Breast epithelium (tissue), 4 donors: ENCODE measurements around the gene RNF14. TPM values are rescaled to one million over a fixed set of nuclear protein-coding genes. Genes with fewer than 3 reads are reported as not detected.
"Not testable (repeated sequence)": the region's sequence is repeated elsewhere in the genome, so short reads cannot be mapped to it uniquely, and the experiment has no call there.

Experiments
- DNase-seq, 2 donors: peaks; one replicate each; pipeline ENCODE4 v3.0.0-alpha.2; 2019; ENCODE audit warnings: low spot score in 2 of 2
- H3K27ac ChIP-seq, 2 donors: fragments of 200-600 bp; sonication (generic) in 1 of 2; one replicate each; pipeline ENCODE4 v1.5.1; 2016 to 2019; ENCODE audit warnings: mild to moderate bottlenecking in 1 of 2
- H3K27me3 ChIP-seq, 2 donors: fragments of 200-600 bp; sonication (generic) in 1 of 2; one replicate each; pipeline versions ENCODE4 v1.5.1 to v1.6.0; 2017 to 2019; ENCODE audit warnings: control low read depth in 1 of 2, mild to moderate bottlenecking in 1 of 2
- H3K36me3 ChIP-seq: fragments of 200-600 bp; one replicate; pipeline ENCODE4 v1.5.1; 2019
- H3K4me1 ChIP-seq, 2 donors: fragments of 200-600 bp; sonication (generic); one replicate each; pipeline ENCODE4 v1.5.1; 2016 to 2019; ENCODE audit warnings: control low read depth in 1 of 2
- H3K4me3 ChIP-seq, 3 donors: fragments of 200-600 bp; sonication (generic); 1 replicate in 2 of 3; 2 replicates in 1 of 3; pipeline ENCODE4 v1.5.1; 2016 to 2019; ENCODE audit warnings: mild to moderate bottlenecking in 3 of 3, moderate library complexity in 2 of 3
- H3K9me3 ChIP-seq, 2 donors: fragments of 200-600 bp; sonication (generic) in 1 of 2; one replicate each; pipeline ENCODE4 v1.5.1; 2016 to 2019; ENCODE audit warnings: control low read depth in 1 of 2
- POLR2A ChIP-seq: fragments of 450-650 bp; IDR thresholded peaks from one replicate; pipeline ENCODE4 v1.6.1; 2016; ENCODE audit warnings: antibody characterized with exemption, mild to moderate bottlenecking, moderate library complexity
- POLR2AphosphoS5 ChIP-seq, 3 donors: sonication (generic); formaldehyde crosslinking; IDR thresholded peaks; one replicate each; pipeline ENCODE4 v1.6.1; 2017; ENCODE audit warnings: antibody characterized with exemption in 3 of 3
- intact Hi-C: fragments of 100-400 bp; cut with DNase I; formaldehyde crosslinking; loops from one replicate; pipeline ENCODE4 v1.15.1; 2023; ENCODE audit warnings: low total_unique reads
- total RNA-seq, 3 donors: library from RNA; depleted of rRNA; stranded (reverse); fragments of >200 nt; gene quantifications; one replicate each; pipeline ENCODE4 v1.1.0, GENCODE V29; 2016
- TF ChIP-seq, protein P1 (sequence below), 3 donors: fragments of 450-650 bp; IDR thresholded peaks; one replicate each; pipeline ENCODE4 v1.5.1; 2016 to 2017; ENCODE audit warnings: antibody characterized with exemption in 3 of 3, mild to moderate bottlenecking in 3 of 3, moderate library complexity in 3 of 3

Gene RNF14
- total RNA-seq, 3 donors from 2014 or later: 43.9 to 80.2 (median 60.6) TPM

DNA sequence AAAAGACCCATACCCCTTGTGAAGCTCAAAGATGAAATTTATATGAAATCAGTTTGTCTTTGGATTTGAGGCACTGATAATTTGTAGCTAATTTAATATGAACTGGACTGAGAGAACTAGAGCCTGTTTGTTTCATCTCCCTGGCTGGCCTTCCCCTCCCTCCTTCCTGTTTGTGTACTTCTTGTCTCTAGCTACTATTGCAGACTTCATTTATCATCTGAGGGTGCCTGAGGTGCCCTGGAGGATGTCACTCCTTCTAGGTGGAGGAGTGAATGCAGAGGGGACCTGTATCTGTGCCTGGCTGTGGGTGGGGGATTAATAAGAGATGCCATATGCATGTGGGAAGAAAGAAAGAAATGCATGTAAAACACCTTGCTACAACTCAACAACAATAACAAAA, 66.1 kb downstream of the RNF14 start:
- intact Hi-C loops: no loop called here
- TF ChIP-seq POLR2A: no peak
- TF ChIP-seq, protein P1, sequence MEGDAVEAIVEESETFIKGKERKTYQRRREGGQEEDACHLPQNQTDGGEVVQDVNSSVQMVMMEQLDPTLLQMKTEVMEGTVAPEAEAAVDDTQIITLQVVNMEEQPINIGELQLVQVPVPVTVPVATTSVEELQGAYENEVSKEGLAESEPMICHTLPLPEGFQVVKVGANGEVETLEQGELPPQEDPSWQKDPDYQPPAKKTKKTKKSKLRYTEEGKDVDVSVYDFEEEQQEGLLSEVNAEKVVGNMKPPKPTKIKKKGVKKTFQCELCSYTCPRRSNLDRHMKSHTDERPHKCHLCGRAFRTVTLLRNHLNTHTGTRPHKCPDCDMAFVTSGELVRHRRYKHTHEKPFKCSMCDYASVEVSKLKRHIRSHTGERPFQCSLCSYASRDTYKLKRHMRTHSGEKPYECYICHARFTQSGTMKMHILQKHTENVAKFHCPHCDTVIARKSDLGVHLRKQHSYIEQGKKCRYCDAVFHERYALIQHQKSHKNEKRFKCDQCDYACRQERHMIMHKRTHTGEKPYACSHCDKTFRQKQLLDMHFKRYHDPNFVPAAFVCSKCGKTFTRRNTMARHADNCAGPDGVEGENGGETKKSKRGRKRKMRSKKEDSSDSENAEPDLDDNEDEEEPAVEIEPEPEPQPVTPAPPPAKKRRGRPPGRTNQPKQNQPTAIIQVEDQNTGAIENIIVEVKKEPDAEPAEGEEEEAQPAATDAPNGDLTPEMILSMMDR (IDR thresholded peaks at IDR 0.05): no peak
- no peak for TF ChIP-seq POLR2AphosphoS5 (IDR thresholded peaks at IDR 0.05)

DNA sequence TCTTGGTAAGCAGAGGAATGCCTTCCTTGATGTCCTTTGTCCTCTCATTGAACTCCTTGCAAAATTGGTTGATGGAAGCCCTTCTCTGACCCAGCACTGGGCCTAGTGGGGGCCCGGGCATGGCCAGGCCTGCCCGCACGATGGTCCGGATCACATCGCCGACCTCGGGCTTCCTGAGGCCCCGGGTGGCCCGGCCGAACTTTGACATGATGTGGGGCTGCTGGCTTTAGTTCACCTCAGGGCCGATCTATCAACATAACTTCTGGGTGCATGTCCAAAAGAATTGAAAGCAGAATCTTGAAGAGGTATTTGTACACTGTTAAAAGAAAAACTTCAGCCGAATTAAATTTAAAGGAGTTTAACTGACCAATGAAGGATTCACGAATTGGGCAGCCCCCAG, 68.0 kb downstream of the RNF14 start:
- TF ChIP-seq, protein P1 (IDR thresholded peaks at IDR 0.05): no peak
- TF ChIP-seq POLR2AphosphoS5 (IDR thresholded peaks at IDR 0.05): no peak
- intact Hi-C loops: no loop called here
- no peaks in the 10 kb centered on the region for H3K9me3 ChIP-seq
- H3K4me3 ChIP-seq: no peak overlapping the region
- no peaks in the 10 kb centered on the region for H3K36me3 ChIP-seq
- no peaks in the 10 kb centered on the region for H3K27me3 ChIP-seq
- H3K27ac ChIP-seq: no peak overlapping the region
- DNase-seq: no peak
- no peaks in the 10 kb centered on the region for H3K4me1 ChIP-seq

More for the DNA sequence above, 66.1 kb downstream of the RNF14 start:
- H3K27ac ChIP-seq: no peak overlapping the region
- no peaks in the 10 kb centered on the region for H3K4me1 ChIP-seq
- no peaks in the 10 kb centered on the region for H3K27me3 ChIP-seq
- H3K9me3 ChIP-seq: no peaks in the 10 kb centered on the region
- no peaks in the 10 kb centered on the region for H3K36me3 ChIP-seq
- H3K4me3 ChIP-seq: no peak overlapping the region
- no peak for DNase-seq

DNA sequence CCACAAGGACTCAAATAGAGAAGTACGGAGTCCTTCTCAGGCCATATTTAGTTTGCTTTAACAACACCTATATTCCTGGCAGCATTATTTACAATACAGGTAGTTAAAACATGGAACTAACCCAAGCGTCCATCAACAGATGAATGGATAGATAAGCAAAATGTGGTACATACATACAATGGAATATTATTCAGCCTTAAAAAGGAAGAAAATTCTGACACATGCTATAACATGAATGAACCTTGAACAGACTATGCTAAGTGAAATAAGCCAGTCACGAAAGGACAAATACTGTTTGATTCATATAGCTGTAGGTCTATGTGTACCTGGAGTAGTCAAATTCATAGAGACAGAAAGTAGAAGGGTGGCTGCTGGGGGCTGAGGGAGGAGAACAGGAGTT, 68.7 kb downstream of the RNF14 start:
- DNase-seq, H3K36me3 ChIP-seq, H3K4me3 ChIP-seq, H3K27ac ChIP-seq, H3K9me3 ChIP-seq, H3K27me3 ChIP-seq, intact Hi-C loops, H3K4me1 ChIP-seq: not testable (repeated sequence)

DNA sequence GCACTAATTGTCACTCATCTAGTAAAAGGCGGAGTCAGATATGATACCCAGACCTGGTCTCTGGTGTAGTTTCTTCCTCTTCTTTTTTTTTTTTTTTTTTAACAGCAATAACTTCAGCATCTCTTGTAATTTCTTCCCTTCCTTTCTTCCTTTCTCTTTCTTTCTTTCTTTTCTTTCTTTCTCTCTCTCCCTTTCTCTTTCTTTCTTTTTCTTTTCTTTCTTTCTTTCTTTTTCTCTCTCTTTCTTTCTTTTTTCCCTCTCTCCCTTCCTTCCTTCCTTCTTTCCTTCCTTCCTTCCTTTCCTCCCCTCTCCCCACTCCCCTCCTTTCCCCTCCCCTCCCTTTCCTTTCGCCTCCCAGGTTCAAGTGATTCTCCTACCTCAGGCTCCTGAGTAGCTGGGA, 69.8 kb downstream of the RNF14 start:
- no peak for DNase-seq
- Histone ChIP-seq H3K27me3 (no peaks in the 10 kb centered on the region), H3K36me3 (no peaks in the 10 kb centered on the region), H3K4me1 (no peaks in the 10 kb centered on the region), H3K27ac (no peak overlapping the region), H3K9me3 (no peaks in the 10 kb centered on the region), H3K4me3 (no peak overlapping the region)
- intact Hi-C loops: no loop called here
- TF ChIP-seq, protein P1 (IDR thresholded peaks at IDR 0.05): no peak
- TF ChIP-seq POLR2AphosphoS5 (IDR thresholded peaks at IDR 0.05): no peak
- no peak for TF ChIP-seq POLR2A

Other genes starting within 250 kb of the RNF14 start
- gene PCDH1, start 90.7 kb upstream of the RNF14 start, total RNA-seq: 10 to 100 TPM; 28.3 to 72.7 (median 65.9) TPM
- 10 to 100 TPM; 74.6 to 95.1 (median 76.7) TPM for gene DELE1, start 45.2 kb upstream of the RNF14 start, total RNA-seq
- 1 to 10 TPM; 1.8 to 5.6 (median 3.5) TPM for gene PCDH12, start 10.9 kb upstream of the RNF14 start, total RNA-seq
- gene GNPDA1, start 43.9 kb downstream of the RNF14 start, total RNA-seq: 10 to 100 TPM; 32.6 to 46.4 (median 38.3) TPM
- gene NDFIP1, start 139.7 kb downstream of the RNF14 start, total RNA-seq: 100 to 1,000 TPM; 115 to 135 (median 117) TPM